ENCODE data around the gene TNFRSF13B.

Gene TNFRSF13B

DNA sequence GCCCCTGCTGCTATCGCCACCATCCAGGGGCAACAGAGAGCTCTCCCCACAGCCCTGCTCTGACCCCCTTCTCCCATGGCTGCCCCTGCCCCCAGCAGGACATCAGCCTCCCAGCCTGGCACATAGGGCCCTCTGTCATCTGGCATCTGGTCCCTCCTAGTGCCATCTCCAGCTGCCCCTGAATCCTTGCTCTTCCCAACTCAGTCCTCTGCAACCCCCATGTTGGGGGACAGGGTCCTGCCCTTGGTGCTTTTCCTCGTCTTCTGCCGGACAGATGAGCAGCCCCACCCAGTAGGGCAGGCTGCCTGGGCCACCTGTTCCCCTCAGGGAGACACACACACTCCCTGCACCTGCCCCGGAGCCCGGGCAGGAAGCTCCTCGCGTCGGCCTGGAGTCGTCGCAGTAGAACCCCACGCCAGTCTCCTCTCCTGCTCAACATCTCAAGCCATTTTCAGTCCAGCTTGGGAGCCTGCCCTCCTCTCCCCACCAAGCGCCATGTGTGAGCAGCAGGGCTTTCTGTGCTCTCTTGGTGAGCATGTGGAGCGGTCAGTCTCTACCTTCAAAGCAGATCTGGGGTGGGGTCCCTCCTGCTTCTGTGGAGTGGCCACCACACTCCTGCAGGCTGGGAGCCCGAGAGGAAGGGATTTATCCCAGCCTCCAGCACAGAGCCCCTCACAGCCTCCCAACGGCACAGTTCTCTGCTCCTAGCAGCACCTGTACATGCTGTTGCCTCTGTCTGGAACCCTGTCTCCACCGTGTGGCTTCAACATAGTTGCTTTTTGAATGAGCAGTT lies 28.2 kb downstream of the TNFRSF13B start:
- intact Hi-C loops (cut with DNase I), result loop anchor here (10.0 kb wide), 1 partner anchor 51 kb away; no protein-coding TSS in a partner anchor
- DNase-seq, result peak in 16 of 42 donors; percentile 1 to 39 (median 10)

DNA sequence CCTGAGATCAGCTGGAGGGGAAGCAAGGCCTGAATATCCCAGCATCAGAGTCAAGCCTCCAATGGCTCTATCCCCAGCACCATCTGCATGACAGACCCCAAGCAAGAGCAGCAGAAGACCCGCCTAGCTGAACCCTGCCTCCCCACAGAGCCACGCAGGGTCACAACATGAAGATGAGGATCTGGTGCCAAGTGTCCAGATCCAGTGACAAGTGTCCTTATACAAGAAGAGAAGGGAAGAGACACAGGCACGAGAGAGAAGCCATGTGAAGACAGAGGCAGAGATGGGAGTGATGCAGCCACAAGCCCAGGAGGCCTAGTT lies 28.9 kb downstream of the TNFRSF13B start:
- DNase-seq, result peak in 9 of 42 donors; percentile 5 to 15 (median 7)
- intact Hi-C loops (cut with DNase I), result loop anchor here (10.0 kb wide), 1 partner anchor 52 kb away; no protein-coding TSS in a partner anchor

DNA sequence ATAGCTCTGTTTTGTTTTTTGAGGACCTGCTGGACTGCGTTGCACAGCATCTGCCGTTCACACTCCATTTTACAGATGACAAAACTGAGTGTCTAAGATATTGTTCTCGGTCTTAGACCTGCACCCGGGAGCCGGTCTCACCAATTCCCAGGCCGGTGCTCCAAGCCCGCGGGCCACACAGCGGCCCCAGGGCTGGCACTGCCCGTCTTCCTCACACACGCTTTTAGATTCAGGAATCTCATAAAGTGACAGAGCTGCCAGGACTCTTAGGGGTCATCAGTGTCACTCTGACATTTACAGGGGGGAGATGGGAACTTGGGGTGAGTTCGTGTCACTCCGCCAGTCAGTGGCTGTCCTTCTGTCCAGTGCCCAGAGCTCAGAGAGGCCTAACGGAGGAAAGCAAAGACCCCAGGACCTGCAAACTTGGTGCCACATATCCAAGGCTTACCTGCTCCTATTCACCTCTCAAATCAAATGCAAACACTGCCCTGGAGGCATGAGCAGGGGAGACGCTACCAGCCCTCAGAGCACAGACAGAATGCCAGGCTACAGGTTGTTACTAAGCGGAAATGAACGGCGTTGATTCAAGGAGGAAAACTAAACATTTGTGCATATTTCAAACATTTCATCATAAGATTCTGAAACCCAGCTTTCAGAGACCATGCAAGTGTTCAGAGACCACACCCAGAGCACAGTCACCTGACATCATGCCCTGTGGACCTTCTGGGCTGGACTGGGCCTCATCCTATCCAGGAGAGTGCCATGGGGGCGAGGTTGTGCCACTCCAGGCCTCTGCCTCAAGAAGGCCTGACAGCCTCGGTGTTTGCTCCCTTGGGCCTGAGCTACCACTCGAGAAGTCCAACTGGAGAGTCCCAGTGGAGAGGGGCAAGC lies 29.5 kb downstream of the TNFRSF13B start:
- intact Hi-C loops (cut with DNase I), result loop anchor here (10.0 kb wide), 1 partner anchor 52 kb away; no protein-coding TSS in a partner anchor
- DNase-seq, result peak in 14 of 42 donors; percentile 2 to 32 (median 10)

DNA sequence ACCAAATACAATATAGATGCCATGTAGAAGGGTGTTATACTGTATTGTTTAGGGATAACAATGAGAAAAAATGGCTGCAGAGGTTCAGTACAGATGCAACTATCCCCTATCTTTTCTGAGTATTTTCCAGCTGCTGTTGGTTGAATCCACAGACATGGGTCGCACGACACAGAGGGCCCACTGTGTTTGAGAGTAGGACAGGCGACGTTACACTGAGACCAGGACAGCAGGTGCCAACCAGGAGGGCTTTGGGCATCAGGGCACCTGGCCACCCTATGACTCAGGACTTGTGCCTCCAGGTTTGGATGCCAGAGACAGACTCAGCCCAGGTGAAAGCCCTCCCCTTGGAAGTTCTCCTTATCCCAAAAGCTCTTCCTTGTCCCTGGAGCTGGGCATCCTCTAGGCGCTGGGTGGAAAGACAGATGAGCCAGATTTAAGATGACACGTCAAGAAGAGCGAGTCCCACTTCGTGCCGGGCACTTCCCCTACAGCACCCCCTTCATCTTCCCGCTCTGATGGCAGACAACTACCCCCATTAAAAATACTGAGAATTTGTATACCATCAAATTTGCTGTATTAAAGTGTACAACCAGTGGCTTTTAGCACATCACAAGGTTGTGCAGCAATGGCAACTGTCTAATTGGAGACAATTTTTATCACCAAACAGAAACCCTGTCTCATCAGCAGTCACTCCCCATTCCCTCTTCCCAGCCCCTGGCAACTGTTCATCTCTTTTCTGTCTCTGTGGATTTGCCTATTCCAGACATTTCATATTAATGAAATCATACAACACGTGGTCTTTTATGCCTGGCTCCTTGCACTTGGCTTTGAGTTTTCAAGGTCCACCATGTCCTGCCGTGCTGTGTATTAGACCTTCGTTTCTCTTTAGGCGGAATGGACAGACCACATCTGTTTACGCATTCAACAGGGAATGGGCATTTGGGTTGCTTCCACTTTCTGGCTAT lies 30.6 kb downstream of the TNFRSF13B start:
- DNase-seq, result peak in 14 of 42 donors; percentile 0 to 32 (median 10)
- intact Hi-C loops (cut with DNase I), result loop anchor here (10.0 kb wide), 1 partner anchor 53 kb away; no protein-coding TSS in a partner anchor

DNA sequence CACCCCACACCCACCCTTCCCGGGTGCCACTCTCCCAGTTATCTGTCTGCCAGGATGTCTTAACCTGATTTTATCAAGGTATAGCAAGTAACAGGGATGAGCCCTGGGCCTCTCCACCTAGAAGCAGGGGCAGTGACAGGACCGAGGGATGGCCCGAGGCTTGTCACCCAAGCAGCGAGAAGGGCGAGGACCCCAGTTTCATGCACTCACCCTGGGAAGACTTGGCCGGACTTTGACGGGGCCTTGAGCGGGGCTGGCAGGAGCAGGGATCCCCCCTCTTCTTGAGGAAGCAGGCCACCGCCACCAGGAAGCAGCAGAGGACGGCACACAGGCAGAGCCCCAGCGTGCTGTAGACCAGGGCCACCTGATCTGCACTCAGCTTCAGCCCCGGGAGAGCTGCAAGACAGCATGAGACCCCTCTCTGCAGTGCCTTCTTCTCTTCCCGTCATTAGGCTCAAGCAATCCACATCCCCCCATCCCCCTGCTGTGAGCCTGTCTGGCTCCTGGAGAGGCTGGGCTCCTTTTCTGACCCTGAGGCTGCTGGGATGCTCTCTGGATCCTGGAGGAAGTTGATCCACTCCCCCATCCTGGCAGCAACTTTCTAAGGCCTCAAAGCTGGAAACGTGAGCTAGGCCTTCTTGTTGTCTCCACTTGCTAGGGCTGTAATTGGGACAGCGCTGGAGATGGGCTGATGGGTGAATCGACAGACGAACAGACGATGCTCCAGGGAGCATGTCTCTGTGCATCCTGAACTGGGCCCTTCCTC lies 31.6 kb downstream of the TNFRSF13B start:
- peak in 13 of 42 donors; percentile 4 to 36 (median 14) for DNase-seq
- intact Hi-C loops (cut with DNase I), result loop anchor here (10.0 kb wide), 1 partner anchor 55 kb away; no protein-coding TSS in a partner anchor

DNA sequence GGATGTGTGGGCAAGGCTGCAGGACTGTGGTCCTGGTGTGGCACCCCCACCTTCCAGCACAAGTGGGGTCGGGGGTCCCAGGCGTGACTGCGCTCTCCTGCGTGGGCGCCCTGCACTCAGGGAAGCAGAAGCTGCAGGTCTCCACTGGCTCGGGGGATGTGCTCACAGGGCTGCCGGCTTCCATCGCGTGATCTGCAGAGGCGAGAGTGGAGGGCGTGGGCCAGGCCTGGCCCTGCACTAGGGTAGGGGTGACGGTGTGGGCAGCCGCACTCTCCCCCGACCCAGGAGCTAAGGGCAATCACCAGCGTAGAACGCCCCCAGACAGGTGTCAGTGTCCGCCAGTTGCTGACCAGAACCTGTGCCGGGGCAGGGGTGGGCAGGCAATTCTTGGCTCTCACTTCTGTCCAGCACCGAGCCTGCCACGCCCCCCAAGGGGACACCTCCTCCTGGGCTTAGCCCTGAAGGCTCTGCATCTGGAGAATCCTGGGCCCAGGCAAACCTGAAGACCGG lies 32.3 kb downstream of the TNFRSF13B start:
- intact Hi-C loops (cut with DNase I), result loop anchor here (10.0 kb wide), 1 partner anchor 55 kb away; no protein-coding TSS in a partner anchor
- peak in 11 of 42 donors; percentile 5 to 33 (median 12) for DNase-seq

DNA sequence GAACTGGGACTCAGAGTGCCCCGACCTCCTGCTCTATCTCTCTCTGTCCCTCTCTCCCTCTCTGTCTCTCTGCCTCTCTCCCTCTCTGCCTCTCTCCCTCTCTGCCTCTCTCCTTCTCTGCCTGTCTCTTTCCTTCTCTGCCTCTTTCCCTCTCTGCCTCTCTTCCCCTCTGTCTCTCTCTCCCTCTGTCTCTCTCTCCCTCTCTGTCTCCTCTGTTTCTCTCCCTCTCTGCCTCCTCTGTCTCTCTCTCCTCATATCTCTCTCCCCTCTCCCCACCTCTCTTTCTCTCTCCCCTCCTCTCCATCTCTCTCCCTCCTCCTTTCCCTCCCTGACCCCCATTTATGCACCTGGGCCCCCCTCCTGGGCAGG lies 32.7 kb downstream of the TNFRSF13B start:
- no peak for DNase-seq
- intact Hi-C loops (cut with DNase I), result no loop called here

DNA sequence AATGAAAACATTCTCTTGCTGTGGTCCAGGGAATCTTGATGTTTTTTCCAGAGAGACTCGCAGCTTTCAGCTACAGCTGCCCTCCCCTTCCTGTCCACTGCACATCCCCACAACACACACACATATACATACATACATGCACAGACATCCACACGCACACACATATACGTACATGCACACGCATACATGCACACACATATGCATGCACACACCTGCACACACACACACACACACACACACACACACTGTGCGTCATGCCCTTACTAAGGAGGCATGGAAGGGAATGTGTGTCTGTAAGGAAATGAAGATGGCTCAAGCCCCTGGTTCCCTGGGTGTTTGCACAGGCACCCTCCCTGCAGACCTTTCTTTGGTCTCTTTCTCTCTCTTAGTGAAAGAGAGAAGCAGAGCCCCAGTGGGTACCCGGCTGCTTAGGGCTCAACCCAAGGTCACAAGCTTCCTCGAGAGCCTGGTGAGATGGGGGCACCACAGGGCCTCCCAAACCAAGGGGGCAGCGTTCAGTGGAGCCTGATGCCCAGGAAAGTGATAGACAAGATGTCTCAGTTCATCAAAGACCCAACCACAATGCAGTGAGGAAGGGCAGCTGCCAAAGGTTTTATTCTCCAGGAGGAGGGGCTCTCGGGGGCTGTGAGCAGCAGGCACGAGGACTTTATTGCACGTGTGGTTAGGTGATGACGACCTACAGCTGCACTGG lies 33.3 kb downstream of the TNFRSF13B start:
- peak in 15 of 42 donors; percentile 1 to 22 (median 6) for DNase-seq
- intact Hi-C loops (cut with DNase I), result no loop called here

DNA sequence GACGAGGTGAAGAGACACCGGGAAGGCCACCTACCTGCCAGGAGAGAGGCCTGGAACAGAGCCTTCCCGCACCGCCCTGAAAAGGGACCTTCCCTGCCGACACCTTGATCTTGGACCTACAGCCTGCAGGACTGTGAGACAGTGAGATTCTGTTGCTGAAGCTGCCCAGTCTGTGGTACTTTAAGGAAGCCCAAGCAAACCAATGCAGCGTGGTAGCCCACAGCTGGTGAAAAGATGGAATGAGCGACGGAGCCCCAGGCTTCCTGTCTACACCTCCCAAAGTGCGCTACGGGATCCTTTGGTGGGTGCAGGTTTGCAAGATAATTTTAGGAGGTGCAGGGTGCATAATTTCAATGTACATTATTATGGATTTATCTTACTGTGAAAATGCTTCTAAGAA lies 33.9 kb downstream of the TNFRSF13B start:
- DNase-seq, result peak in 15 of 42 donors; percentile 2 to 32 (median 8)

DNA sequence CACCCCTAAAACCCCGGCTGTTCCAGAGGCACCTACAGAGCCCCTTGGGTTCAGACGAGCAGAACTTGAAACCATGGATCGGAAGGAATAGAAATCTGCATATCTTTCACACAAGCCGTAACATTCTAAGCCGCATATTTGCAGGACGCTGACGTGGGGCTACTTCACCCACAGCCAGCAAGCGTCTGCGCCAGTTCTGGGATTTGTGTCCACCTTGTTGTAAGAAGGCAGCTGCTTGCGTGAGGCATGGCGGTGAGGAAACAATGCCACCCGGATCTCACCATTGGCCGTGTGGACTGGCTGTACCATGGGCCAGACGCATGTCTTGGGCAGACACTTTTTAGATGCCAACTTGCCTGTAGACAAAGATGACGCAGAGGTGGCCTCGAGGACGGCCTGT lies 34.5 kb downstream of the TNFRSF13B start:
- peak in 15 of 42 donors; percentile 1 to 38 (median 11) for DNase-seq
- intact Hi-C loops (cut with DNase I), result no loop called here

More for the DNA sequence above, 33.9 kb downstream of the TNFRSF13B start:
- intact Hi-C loops (cut with DNase I), result no loop called here

DNA sequence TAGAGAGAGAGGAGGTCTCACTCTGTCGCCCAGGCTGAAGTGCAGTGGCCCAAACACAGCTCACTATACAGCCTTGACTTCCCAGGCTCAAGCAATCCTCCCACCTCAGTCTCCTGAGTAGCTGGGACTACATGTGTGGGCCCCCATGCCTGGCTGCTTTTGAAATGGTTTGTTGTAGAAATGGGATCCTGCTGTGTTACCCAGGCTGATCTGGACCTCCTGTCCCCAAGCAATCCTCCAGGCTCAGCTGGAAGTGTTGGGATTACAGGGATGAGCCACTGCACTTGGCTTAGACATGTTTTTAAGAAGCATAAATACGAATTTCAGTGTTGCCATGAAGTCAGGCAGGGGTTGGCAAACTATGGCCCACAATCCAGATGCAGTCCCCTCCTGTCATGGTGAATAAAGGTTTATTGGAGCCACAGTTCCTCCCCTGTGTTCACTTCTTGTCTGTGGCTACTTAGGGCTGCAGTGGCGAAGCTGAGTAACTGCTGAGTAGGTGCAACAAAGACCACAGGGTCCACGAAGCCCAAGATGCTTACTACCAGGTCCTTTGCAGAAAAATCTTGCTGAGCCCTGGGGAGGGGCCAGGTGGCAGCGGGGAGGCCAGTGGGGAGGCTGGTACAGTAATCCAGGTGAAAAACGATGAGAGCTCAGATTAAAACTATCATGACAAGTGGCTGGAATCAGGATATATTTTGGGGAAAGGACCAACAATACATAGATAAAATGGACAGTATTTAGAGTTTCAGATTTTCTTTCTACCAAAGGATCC lies 35.2 kb downstream of the TNFRSF13B start:
- intact Hi-C loops (cut with DNase I), result no loop called here
- peak in 10 of 42 donors; percentile 5 to 23 (median 8) for DNase-seq

DNA sequence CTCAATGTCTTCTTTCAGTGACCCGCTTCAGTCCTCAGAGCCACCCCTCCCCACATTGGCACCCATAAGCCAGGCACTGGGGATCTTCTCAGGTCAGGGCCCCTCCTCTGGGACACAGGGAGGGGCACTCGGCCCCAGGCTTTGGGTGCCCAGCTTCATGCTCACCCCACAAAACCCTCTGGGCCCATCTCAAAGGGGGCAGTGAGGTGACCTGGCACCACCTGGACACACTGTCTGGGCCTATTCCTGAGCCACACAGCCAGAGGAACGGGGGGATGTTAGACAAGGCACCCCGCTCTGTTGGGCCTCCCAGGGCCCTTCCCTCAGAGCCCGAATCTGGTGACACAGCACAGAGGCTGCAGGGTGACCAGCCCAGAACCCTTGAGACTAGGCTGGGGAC lies 36.1 kb downstream of the TNFRSF13B start:
- DNase-seq, result peak in 12 of 42 donors; percentile 2 to 20 (median 6)
- intact Hi-C loops (cut with DNase I), result no loop called here

DNA sequence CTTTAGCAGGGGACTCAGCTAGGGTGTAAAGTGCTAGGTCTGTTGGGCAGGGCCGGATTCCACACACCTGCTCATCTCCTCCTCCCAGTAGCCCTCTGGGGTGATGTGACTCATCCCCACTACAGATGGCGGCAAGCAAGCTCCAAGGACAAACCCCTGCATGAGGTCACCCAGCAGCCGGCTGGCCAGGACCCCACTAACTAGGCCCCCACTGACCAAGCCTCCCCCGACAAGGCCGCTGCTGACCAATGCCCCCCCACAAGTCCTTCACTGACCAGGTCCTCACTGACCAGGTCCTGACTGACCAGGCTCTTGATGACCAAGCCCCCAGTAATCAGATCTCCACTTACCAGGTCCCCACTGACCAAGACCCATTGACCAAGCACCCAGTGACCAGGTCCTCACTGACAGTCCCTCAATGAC lies 36.7 kb downstream of the TNFRSF13B start:
- intact Hi-C loops (cut with DNase I), result no loop called here
- peak in 8 of 42 donors; percentile 2 to 15 (median 5) for DNase-seq

DNA sequence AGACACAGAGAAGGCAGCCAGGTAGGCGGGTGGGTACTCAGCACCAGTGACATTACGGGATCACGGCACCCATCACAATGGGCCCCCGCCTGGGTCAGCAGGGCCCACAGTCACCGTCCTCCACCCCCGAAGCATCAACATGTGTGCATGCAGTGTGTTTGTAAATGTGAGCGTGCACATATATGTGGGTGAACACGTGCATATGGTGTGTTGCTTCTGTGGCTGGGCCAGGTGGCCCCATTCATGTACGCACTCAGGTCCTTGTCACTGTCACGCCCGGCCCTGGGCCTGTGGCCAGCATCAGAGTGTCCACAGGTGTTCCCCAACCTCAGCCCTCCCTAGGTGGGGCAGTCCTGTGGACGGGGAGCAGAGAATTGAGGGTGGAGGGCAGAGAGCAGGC lies 37.1 kb downstream of the TNFRSF13B start:
- intact Hi-C loops (cut with DNase I), result no loop called here
- peak in 9 of 42 donors; percentile 2 to 36 (median 10) for DNase-seq

DNA sequence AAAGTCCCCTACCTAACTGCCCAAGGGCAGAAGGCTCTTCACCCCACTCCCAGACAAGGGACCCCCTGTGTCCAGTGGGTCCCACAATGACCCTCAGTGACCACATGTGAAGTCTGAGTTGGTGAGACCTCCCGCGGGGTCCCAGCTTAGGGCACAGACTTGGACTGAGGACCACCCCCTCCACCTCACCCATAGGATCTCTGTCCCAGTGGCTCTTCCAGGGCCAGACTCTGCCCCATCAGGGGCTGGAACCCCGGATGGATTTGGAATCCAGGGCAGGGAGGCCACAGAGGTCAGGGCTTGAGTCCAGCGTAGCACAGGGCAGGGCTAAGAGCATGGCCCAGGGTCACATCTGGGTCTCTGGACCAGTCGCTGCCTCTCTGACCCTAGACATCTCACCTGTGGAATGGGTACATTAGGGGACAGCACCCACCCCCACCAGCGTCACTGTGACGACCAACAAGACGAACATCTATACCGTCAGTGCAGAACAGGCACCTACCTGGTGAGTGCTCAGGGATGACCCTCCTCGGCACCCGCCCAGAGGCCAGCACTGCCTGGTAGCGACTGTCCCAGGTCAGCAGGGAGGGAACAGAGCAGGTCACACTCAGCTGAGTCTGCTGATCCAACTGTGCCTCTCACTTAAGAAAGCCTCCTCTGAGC lies 37.7 kb downstream of the TNFRSF13B start:
- DNase-seq, result peak in 6 of 42 donors; percentile 2 to 19 (median 6)
- intact Hi-C loops (cut with DNase I), result no loop called here

All from head of caudate nucleus (tissue), 42 donors.